Vagina (tissue), 2 donors: ENCODE measurements around the gene TRABD2B.

Experiments
- CTCF ChIP-seq, 3 experiments: fragments of 450-650 bp in 2 of 3; fragments of 200-600 bp in 1 of 3; sonication (generic) in 1 of 3; IDR thresholded peaks; one replicate each; pipeline ENCODE4 v1.5.1; 2017 to 2019; ENCODE audit warnings: antibody characterized with exemption in 3 of 3, mild to moderate bottlenecking in 2 of 3, moderate library complexity in 2 of 3
- POLR2A ChIP-seq, 2 donors: fragments of 450-650 bp; IDR thresholded peaks; one replicate each; pipeline ENCODE4 v1.6.1; 2017; ENCODE audit warnings: antibody characterized with exemption in 2 of 2, mild to moderate bottlenecking in 2 of 2, moderate library complexity in 2 of 2
- POLR2AphosphoS5 ChIP-seq, 2 donors: sonication (generic); formaldehyde crosslinking; IDR thresholded peaks; one replicate each; pipeline ENCODE4 v1.9.0; 2017; ENCODE audit warnings: antibody characterized with exemption in 2 of 2, mild to moderate bottlenecking in 2 of 2, low read depth in 1 of 2; ENCODE audit not compliant: insufficient read depth in 1 of 2

- TF ChIP-seq CTCF (IDR thresholded peaks at IDR 0.05) (no peak), POLR2AphosphoS5 (IDR thresholded peaks at IDR 0.05; ENCODE audit: insufficient read depth in 1 of 2, low read depth in 1 of 2) (no peak), POLR2A (IDR thresholded peaks at IDR 0.05) (no peak)
Observed at GRCh38 chr1:47720111-47720510, 277.1 kb downstream of the TRABD2B start.
